ENCODE measurements around the gene RGS14.

- TF ChIP-seq POLR2A (IDR thresholded peaks at IDR 0.05): no peak
- TF ChIP-seq, protein P1, sequence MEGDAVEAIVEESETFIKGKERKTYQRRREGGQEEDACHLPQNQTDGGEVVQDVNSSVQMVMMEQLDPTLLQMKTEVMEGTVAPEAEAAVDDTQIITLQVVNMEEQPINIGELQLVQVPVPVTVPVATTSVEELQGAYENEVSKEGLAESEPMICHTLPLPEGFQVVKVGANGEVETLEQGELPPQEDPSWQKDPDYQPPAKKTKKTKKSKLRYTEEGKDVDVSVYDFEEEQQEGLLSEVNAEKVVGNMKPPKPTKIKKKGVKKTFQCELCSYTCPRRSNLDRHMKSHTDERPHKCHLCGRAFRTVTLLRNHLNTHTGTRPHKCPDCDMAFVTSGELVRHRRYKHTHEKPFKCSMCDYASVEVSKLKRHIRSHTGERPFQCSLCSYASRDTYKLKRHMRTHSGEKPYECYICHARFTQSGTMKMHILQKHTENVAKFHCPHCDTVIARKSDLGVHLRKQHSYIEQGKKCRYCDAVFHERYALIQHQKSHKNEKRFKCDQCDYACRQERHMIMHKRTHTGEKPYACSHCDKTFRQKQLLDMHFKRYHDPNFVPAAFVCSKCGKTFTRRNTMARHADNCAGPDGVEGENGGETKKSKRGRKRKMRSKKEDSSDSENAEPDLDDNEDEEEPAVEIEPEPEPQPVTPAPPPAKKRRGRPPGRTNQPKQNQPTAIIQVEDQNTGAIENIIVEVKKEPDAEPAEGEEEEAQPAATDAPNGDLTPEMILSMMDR (IDR thresholded peaks at IDR 0.05): no peak
Measured at GRCh38 chr5:177364159-177364962, 6.6 kb downstream of the RGS14 start.
